VCaP (cell line): ENCODE data around the gene HRH1.

Experiments used
- H3K27ac ChIP-seq: fragments of 450-650 bp; 2 replicates; pipeline ENCODE4 v1.5.1; 2017
- TF ChIP-seq, protein P1 (sequence below): fragments of 450-650 bp; conservative IDR thresholded peaks from 2 replicates; pipeline ENCODE4 v1.5.1; 2017; ENCODE audit warnings: mild to moderate bottlenecking, moderate library complexity

HRH1 gene

DNA sequence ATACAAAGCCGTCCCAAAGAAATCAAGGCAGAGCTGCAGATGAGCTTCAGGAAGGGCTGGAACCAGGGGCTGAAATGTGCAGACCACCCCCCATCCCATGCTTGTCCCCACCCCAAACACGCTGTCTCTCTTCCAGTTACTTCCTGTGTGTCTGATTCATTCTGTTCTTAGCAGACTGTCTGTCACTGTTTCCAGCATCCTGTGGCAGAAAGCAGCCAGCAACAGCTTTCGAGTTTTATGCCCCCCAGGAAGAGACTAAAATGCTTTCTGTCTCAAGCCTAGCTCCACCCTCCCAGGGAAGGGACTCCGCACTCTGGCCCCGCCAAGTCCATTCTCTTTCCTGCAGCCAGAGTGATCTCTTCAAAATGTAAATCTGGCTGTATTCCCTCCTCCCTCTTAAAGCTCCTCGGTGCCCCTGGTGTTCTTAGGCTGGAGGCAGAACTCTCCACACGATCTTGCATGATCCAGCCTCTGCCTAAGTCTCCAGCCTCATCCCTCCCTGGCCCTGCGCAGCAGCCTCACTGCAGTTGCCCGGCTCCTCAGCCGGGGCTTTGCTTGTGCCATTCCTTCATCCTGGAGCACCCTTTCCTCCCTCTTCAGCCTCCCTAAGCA lies 41.5 kb downstream of the HRH1 start:
- TF ChIP-seq, protein P1, sequence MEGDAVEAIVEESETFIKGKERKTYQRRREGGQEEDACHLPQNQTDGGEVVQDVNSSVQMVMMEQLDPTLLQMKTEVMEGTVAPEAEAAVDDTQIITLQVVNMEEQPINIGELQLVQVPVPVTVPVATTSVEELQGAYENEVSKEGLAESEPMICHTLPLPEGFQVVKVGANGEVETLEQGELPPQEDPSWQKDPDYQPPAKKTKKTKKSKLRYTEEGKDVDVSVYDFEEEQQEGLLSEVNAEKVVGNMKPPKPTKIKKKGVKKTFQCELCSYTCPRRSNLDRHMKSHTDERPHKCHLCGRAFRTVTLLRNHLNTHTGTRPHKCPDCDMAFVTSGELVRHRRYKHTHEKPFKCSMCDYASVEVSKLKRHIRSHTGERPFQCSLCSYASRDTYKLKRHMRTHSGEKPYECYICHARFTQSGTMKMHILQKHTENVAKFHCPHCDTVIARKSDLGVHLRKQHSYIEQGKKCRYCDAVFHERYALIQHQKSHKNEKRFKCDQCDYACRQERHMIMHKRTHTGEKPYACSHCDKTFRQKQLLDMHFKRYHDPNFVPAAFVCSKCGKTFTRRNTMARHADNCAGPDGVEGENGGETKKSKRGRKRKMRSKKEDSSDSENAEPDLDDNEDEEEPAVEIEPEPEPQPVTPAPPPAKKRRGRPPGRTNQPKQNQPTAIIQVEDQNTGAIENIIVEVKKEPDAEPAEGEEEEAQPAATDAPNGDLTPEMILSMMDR: no peak
- no peak overlapping the region for H3K27ac ChIP-seq

- TF ChIP-seq, protein P1: no peak
- no peak overlapping the region for H3K27ac ChIP-seq
Measured at GRCh38 chr3:11197484-11197883, 43.2 kb downstream of the HRH1 start.

GRCh38 chr3:11198070-11198469 lies 43.8 kb downstream of the HRH1 start:
- TF ChIP-seq, protein P1: no peak
- no peak overlapping the region for H3K27ac ChIP-seq

DNA sequence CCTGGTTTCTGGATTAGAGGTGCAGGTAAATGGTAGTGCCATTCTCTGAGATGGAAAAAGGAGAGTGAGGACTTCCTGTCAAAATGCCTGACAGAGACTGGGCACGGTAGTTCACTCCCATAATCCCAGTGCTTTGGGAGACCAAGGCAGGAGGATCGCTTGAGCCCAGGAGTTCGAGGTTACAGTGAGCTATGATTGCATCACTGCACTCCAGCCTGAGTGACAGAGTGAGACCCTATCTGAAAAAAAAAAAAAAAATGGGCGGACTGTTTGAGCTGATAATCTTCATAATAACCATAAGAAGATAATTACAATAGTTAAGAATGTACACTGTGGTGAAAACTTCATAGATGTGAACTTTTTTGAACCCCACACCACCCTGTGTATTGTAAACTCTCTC lies 44.2 kb downstream of the HRH1 start:
- H3K27ac ChIP-seq: no peak overlapping the region
- TF ChIP-seq, protein P1: no peak

- H3K27ac ChIP-seq: no peak overlapping the region
- TF ChIP-seq, protein P1: no peak
Measured at GRCh38 chr3:11199902-11200845, 45.9 kb downstream of the HRH1 start.

- TF ChIP-seq, protein P1: no peak
- no peak overlapping the region for H3K27ac ChIP-seq
Measured at GRCh38 chr3:11201251-11202019, 47.1 kb downstream of the HRH1 start.

- H3K27ac ChIP-seq: no peak overlapping the region
- TF ChIP-seq, protein P1: no peak
Measured at GRCh38 chr3:11203961-11204360, 49.7 kb downstream of the HRH1 start.
